D721Med (cell line): ENCODE results near the gene DMRT1.
"Not testable (repeated sequence)": the region's sequence is repeated elsewhere in the genome, so short reads cannot be mapped to it uniquely, and the experiment has no call there.

Experiments
- DNase-seq: peaks from one replicate; pipeline ENCODE4 v3.0.0; 2011; ENCODE audit warnings: low spot score; ENCODE audit not compliant: insufficient read length
- FAIRE-seq: peaks from 2 replicates; lab custom pipeline; 2011; peaks lifted over from hg19 to GRCh38; lab: Jason Lieb, UNC
- TF ChIP-seq, protein P1 (sequence below): IDR thresholded peaks from 2 replicates; pipeline ENCODE4 v1.5.1; 2012; ENCODE audit warnings: mild to moderate bottlenecking, control low read depth; ENCODE audit not compliant: insufficient read depth; ENCODE audit errors: missing control alignments

Gene DMRT1

GRCh38 chr9:903886-904285 is 62.4 kb downstream of the DMRT1 start:
- TF ChIP-seq, protein P1, sequence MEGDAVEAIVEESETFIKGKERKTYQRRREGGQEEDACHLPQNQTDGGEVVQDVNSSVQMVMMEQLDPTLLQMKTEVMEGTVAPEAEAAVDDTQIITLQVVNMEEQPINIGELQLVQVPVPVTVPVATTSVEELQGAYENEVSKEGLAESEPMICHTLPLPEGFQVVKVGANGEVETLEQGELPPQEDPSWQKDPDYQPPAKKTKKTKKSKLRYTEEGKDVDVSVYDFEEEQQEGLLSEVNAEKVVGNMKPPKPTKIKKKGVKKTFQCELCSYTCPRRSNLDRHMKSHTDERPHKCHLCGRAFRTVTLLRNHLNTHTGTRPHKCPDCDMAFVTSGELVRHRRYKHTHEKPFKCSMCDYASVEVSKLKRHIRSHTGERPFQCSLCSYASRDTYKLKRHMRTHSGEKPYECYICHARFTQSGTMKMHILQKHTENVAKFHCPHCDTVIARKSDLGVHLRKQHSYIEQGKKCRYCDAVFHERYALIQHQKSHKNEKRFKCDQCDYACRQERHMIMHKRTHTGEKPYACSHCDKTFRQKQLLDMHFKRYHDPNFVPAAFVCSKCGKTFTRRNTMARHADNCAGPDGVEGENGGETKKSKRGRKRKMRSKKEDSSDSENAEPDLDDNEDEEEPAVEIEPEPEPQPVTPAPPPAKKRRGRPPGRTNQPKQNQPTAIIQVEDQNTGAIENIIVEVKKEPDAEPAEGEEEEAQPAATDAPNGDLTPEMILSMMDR, result no peak
- no peak for DNase-seq
- no peak for FAIRE-seq

GRCh38 chr9:905906-906305 is 64.4 kb downstream of the DMRT1 start:
- FAIRE-seq (no peak), DNase-seq (no peak)
- TF ChIP-seq, protein P1, result no peak

GRCh38 chr9:908536-909205 is 67.2 kb downstream of the DMRT1 start:
- TF ChIP-seq, protein P1, result no peak
- no peak for FAIRE-seq
- no peak for DNase-seq

- no peak for FAIRE-seq
- TF ChIP-seq, protein P1, result no peak
- DNase-seq, result no peak
Observed at GRCh38 chr9:911005-911404, 69.5 kb downstream of the DMRT1 start.

- DNase-seq, result no peak
- TF ChIP-seq, protein P1, result no peak
- no peak for FAIRE-seq
Observed at GRCh38 chr9:912776-913175, 71.3 kb downstream of the DMRT1 start.

GRCh38 chr9:913526-913925 is 72.0 kb downstream of the DMRT1 start:
- DNase-seq, FAIRE-seq: not testable (repeated sequence)

GRCh38 chr9:917730-918129 is 76.2 kb downstream of the DMRT1 start:
- FAIRE-seq (no peak), DNase-seq (no peak)
- TF ChIP-seq, protein P1, result no peak

- no peak for DNase-seq
- FAIRE-seq, result no peak
- TF ChIP-seq, protein P1, result no peak
Observed at GRCh38 chr9:920927-921326, 79.4 kb downstream of the DMRT1 start.
